Peyer's patch (tissue), 4 donors: ENCODE data around the gene LHFPL2.

ENCODE experiments used
- POLR2A ChIP-seq, 2 donors: fragments of 450-650 bp; IDR thresholded peaks; one replicate each; pipeline ENCODE4 v1.5.1; 2017; ENCODE audit warnings: antibody characterized with exemption in 2 of 2, mild to moderate bottlenecking in 2 of 2, moderate library complexity in 2 of 2
- TF ChIP-seq, protein P1 (sequence below), 6 experiments: fragments of 450-650 bp in 4 of 6; fragments of 200-600 bp in 2 of 6; sonication (generic) in 1 of 6; IDR thresholded peaks; one replicate each; pipeline ENCODE4 v1.5.1; 2017 to 2019; ENCODE audit warnings: antibody characterized with exemption in 6 of 6, mild to moderate bottlenecking in 3 of 6, moderate library complexity in 1 of 6

GRCh38 chr5:78544561-78545201 lies 103.9 kb downstream of the LHFPL2 start:
- TF ChIP-seq, protein P1, sequence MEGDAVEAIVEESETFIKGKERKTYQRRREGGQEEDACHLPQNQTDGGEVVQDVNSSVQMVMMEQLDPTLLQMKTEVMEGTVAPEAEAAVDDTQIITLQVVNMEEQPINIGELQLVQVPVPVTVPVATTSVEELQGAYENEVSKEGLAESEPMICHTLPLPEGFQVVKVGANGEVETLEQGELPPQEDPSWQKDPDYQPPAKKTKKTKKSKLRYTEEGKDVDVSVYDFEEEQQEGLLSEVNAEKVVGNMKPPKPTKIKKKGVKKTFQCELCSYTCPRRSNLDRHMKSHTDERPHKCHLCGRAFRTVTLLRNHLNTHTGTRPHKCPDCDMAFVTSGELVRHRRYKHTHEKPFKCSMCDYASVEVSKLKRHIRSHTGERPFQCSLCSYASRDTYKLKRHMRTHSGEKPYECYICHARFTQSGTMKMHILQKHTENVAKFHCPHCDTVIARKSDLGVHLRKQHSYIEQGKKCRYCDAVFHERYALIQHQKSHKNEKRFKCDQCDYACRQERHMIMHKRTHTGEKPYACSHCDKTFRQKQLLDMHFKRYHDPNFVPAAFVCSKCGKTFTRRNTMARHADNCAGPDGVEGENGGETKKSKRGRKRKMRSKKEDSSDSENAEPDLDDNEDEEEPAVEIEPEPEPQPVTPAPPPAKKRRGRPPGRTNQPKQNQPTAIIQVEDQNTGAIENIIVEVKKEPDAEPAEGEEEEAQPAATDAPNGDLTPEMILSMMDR (IDR thresholded peaks at IDR 0.05): no peak
- no peak for TF ChIP-seq POLR2A (IDR thresholded peaks at IDR 0.05)
